GM12865 (cell line): ENCODE results near the gene ZBTB1.

ENCODE experiments used
- DNase-seq: peaks from one replicate; pipeline ENCODE4 v3.0.0; 2010; ENCODE audit warnings: low read depth
- H3K4me3 ChIP-seq: 2 replicates; pipeline ENCODE4 v1.5.1; 2011; ENCODE audit warnings: mild to moderate bottlenecking, low read depth, low read length, control low read depth
- TF ChIP-seq, protein P1 (sequence below): IDR thresholded peaks from 2 replicates; pipeline ENCODE4 v1.5.1; 2011; ENCODE audit warnings: low read length, control low read depth, low read depth, inconsistent platforms; ENCODE audit not compliant: insufficient read depth; ENCODE audit errors: missing control alignments

ZBTB1 gene

DNA sequence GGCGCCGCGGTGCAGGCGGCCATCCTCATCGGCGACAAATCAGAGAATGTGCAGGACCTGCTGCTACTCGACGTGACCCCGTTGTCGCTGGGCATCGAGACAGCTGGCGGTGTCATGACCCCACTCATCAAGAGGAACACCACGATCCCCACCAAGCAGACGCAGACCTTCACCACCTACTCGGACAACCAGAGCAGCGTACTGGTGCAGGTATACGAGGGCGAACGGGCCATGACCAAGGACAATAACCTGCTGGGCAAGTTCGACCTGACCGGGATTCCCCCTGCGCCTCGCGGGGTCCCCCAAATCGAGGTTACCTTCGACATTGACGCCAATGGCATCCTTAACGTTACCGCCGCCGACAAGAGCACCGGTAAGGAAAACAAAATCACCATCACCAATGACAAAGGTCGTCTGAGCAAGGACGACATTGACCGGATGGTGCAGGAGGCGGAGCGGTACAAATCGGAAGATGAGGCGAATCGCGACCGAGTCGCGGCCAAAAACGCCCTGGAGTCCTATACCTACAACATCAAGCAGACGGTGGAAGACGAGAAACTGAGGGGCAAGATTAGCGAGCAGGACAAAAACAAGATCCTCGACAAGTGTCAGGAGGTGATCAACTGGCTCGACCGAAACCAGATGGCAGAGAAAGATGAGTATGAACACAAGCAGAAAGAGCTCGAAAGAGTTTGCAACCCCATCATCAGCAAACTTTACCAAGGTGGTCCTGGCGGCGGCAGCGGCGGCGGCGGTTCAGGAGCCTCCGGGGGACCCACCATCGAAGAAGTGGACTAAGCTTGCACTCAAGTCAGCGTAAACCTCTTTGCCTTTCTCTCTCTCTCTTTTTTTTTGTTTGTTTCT is 37.6 kb downstream of the ZBTB1 start:
- TF ChIP-seq, protein P1, sequence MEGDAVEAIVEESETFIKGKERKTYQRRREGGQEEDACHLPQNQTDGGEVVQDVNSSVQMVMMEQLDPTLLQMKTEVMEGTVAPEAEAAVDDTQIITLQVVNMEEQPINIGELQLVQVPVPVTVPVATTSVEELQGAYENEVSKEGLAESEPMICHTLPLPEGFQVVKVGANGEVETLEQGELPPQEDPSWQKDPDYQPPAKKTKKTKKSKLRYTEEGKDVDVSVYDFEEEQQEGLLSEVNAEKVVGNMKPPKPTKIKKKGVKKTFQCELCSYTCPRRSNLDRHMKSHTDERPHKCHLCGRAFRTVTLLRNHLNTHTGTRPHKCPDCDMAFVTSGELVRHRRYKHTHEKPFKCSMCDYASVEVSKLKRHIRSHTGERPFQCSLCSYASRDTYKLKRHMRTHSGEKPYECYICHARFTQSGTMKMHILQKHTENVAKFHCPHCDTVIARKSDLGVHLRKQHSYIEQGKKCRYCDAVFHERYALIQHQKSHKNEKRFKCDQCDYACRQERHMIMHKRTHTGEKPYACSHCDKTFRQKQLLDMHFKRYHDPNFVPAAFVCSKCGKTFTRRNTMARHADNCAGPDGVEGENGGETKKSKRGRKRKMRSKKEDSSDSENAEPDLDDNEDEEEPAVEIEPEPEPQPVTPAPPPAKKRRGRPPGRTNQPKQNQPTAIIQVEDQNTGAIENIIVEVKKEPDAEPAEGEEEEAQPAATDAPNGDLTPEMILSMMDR = no peak
- DNase-seq = no peak
- H3K4me3 ChIP-seq = no peak overlapping the region

DNA sequence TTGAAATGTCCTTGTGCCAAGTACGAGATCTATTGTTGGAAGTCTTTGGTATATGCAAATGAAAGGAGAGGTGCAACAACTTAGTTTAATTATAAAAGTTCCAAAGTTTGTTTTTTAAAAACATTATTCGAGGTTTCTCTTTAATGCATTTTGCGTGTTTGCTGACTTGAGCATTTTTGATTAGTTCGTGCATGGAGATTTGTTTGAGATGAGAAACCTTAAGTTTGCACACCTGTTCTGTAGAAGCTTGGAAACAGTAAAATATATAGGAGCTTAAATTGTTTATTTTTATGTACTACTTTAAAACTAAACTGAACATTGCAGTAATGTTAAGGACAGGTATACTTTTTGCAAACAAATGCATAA is 38.2 kb downstream of the ZBTB1 start:
- no peak for DNase-seq
- TF ChIP-seq, protein P1 = no peak
- H3K4me3 ChIP-seq = no peak overlapping the region

DNA sequence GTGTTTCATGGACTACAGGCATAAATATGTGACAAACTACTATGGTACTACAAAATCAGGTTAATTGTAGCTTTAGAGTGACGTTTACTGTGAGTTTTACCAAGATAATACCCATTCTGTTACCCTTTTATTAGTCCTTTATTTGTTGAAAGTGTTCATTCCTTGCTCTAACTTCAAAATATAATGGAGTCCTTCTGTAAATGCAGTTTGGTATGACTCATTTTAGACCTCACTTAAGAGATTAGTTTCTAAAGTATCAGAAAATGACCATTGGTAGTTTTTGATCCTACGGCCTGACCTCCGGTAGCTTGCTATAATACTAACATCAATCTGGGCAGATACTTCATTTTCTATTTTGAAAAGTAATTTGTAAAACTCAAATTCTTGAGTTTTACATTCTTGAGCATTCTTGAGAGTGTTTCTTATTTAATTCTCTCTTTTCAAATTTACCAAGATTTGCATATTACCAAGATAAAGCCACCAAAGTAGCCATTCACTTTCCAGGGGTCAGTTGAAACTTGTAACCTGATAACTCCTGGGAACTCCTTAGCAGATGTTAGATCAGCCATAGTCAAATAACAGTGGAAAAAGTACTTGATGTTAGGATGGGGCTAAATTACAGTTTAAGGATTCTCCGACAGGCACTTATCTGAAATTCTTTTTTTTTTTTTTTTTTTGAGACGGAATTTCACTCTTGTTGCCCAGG is 40.2 kb downstream of the ZBTB1 start:
- H3K4me3 ChIP-seq = no peak overlapping the region
- no peak for DNase-seq
- TF ChIP-seq, protein P1 = no peak

DNA sequence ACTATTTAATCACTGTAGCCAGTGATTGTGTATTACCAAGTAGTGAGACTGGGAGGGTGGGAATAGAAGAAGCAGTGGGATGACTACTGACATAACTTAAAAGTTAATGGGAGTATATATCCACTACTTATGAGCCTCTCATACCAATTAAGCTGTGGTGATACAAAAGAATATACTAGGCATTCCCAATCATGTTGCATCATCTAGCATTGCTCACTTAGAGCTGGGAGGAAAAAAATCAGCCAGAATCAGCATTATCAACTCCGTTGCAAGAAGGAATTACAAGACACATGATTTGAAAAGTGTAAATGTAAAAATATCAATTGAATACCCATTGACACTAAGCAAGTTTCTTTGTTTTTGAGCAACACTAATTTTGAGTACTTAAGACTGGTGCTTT is 44.4 kb downstream of the ZBTB1 start:
- no peak overlapping the region for H3K4me3 ChIP-seq
- DNase-seq = no peak
- TF ChIP-seq, protein P1 = no peak

DNA sequence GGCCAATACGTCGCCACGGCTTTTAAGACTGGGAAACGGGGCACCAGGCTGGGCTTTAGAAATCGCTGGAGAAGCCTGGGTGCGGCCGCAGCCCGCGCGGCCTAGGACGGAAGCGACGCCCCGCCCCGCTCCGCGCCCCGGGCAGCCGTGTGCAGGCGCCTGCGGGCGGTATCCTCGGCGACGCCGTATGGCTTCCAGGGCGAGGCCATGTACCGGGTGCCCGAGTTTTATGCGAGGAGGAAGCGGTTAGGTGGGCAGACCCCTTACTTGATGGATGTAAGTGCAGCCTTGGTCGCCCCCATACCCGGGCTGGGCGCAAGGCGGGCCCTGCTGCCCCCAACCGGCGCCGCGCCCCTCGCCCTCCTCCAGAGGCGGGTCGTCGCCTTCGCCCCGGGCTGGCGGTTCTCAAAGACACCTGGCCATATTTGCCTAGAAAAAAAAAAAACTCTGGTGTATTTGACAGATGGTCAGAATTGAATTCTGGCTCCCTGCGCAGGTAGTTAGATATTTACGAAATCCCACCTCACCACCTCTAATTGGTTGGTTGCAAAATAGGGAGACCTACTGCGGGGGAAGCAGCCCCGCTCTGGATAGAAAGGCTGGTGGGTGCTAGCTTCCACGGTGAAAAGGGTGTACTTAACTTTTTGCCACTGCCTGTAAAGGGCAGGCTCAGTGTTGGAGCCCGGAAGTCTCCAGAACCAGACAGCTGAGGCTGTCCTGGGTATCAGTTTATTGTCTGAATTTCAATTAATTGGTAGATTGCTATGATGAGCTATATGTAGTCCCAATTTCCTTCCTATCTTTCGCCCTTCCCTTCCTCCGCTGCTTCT is 45.4 kb downstream of the ZBTB1 start, which contains the start of gene PPP1R36:
TSS of gene PPP1R36 (plus strand) at position 171 of the 830 bp plus-strand sequence. CDS start at position 208, 37 bp downstream.
- TF ChIP-seq, protein P1 = no peak
- H3K4me3 ChIP-seq = no peak within 1 kb of the TSS
- DNase-seq = peak; percentile 22

DNA sequence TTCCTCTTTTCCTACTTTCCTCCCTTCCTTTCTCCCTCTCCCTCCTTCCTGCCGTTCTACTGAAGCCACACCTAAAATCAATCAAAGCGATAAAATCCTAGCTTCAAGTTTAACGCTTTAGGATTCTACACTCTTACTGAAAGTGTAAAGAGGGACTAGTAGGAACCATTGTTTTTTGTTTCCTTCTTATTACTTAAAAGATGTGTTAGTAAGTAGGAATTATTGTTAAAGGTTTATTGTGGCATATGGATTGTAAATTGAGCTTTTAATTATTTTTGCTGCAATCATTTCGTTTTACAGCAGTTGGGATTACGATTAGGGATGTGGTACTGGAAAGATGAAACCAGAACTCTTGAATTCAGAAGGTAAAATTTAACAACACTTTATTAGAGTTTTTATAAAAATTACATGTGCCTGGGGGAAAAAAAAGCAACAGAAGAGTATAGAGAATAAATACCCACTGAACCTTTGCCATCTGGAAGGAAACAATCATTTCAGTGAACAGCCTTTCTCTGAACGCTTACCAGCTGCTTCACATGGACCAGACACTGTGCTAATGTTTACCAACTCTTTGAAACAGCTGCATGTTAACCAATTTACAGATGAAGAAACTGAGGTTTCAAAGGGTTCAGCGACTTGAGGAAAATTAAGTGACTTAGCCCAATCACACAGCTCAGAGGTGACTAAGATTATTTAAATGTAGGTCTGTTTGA is 46.2 kb downstream of the ZBTB1 start:
- no peak for DNase-seq
- TF ChIP-seq, protein P1 = no peak
- no peak overlapping the region for H3K4me3 ChIP-seq
